GM12875 (cell line): ENCODE data around the gene RAB31.

ENCODE experiments used
- H3K4me3 ChIP-seq: one replicate; pipeline ENCODE4 v1.5.1; 2011; ENCODE audit warnings: low read depth, low read length, control low read depth
- CTCF ChIP-seq: IDR thresholded peaks from 2 replicates; pipeline ENCODE4 v1.5.1; 2011; ENCODE audit warnings: low read depth, mild to moderate bottlenecking, control low read depth, inconsistent platforms, low read length, moderate library complexity, borderline replicate concordance; ENCODE audit not compliant: insufficient read depth

The RAB31 gene

GRCh38 chr18:9839853-9840252, 131.8 kb downstream of the RAB31 start:
- no peak overlapping the region for H3K4me3 ChIP-seq

DNA sequence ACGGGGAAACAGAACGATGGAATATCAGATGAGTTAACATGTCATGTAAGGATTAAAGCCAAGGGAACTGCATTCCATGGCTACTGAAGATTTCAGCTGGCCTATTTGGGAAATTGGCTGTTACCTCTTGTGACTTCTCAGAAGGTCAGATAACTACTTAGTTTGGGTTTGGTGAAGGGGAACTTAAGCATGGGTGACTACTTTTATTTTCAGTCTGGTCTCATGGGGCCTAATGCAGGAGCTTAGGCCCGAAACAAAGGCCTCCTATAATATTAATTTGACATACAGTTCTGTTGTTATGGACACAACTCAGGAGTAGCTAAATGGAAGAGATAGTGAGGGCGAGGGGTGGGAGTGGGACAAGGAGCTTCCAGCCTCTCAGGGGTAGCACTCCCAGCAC, 133.7 kb downstream of the RAB31 start:
- no peak for TF ChIP-seq CTCF

More at GRCh38 chr18:9839853-9840252, 131.8 kb downstream of the RAB31 start:
- TF ChIP-seq CTCF: no peak

DNA sequence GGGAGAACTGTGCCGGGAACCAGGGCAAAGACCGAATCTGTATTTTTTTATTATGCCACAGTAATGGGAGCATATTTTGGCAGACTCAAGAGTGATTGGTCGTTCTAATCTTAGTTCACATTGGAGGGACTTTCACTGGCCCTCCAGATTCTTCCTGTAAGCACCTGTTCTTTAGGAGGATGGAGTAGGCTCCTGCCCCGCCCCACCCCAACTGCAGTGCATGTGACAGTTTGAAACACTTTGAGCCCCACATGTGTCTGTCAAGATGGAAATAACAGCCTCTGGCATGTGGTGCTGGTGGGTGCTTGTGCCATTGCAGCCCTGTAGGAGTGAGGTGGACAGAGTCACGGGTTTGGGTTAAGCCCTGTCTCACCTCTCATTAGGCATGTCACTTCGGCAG, 134.3 kb downstream of the RAB31 start:
- no peak for TF ChIP-seq CTCF
- no peak overlapping the region for H3K4me3 ChIP-seq

More for the DNA sequence above, 133.7 kb downstream of the RAB31 start:
- H3K4me3 ChIP-seq: no peak overlapping the region

DNA sequence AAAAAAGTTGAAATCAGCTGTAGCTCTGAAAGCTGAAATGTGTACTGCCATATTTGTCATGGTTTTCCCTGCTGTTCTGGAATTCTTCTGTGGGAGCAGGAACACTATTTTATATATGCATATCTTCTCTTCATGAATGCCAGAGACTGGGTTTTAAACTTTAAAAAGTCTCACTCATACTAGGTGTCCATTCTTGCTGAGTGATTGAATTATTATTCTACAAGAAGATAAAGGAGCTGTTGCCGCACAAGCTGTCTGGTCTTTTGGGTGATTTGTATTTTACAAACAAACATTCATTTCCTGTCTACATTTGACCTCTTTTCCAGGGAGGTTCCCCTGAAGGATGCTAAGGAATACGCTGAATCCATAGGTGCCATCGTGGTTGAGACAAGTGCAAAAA, 137.2 kb downstream of the RAB31 start:
- no peak for TF ChIP-seq CTCF
- no peak overlapping the region for H3K4me3 ChIP-seq

- no peak overlapping the region for H3K4me3 ChIP-seq
- no peak for TF ChIP-seq CTCF
These were observed 138.2 kb downstream of the RAB31 start for GRCh38 chr18:9846162-9846925.

DNA sequence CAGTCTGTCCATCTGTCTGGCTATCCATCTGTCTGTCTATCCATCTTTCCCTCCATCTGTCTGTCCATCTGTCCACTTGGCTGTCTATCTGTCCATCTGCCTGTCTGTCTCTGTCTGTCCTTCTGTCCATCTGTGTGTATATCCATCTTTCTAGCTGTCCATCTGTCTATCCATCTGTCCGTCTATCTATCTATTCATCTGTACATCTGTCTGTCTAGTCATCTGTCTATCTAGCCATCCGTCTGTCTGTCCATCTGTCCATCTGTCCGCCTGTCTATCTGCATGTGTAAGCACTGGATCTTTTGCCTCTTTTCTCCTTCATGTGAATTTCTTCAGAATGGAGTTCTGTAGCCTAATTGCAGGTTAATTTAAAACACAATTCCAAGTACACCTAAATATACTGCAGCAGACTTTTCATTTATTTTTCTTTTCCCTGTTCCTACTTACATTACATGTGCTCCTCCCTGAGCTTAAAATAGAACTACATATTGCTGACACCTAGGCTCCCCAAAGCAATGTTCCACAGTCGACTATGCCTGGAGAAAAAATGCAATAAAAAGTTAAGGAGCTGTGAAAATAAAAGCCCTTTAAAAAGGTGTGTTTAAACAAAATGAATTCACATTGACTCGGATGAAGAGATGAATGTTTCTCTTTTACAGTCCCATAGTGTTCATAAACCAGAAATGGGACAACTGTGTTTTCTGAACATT, 140.2 kb downstream of the RAB31 start:
- H3K4me3 ChIP-seq: no peak overlapping the region
- no peak for TF ChIP-seq CTCF
